SHP77 (cell line): ENCODE data around the gene PTPRH.
A peak's percentile ranks its signal among the peaks of the same experiment; 100 is the strongest.
"Not testable (repeated sequence)": the region's sequence is repeated elsewhere in the genome, so short reads cannot be mapped to it uniquely, and the experiment has no call there.

Experiments
- DNase-seq, 2 experiments: peaks; one replicate each; lab custom pipeline; 2025; lab: John Stamatoyannopoulos, UW

Gene PTPRH

GRCh38 chr19:55179606-55180484 lies 29.5 kb downstream of the PTPRH start, which contains the start of gene SYT5:
SYT5 (minus strand) TSS chr19:55180289; CDS start chr19:55179041, 1,248 bp downstream.
- DNase-seq = no peak

- DNase-seq = peak; percentile 85 to 89
These were observed 30.3 kb downstream of the PTPRH start for GRCh38 chr19:55178781-55179599.

GRCh38 chr19:55176076-55176475 lies 33.2 kb downstream of the PTPRH start:
- peak in 1 of 2 experiments; percentile 65 for DNase-seq

GRCh38 chr19:55175117-55175867 lies 34.0 kb downstream of the PTPRH start:
- DNase-seq = peak in 1 of 2 experiments; percentile 45

- DNase-seq = no peak
These were observed 34.7 kb downstream of the PTPRH start for GRCh38 chr19:55174425-55175116.

- DNase-seq = no peak
These were observed 35.4 kb downstream of the PTPRH start for GRCh38 chr19:55173714-55174409.

- DNase-seq = no peak
These were observed 36.1 kb downstream of the PTPRH start for GRCh38 chr19:55173186-55173713.

GRCh38 chr19:55172741-55173140 lies 36.6 kb downstream of the PTPRH start:
- no peak for DNase-seq

- not testable (repeated sequence) for DNase-seq
These were observed 37.0 kb downstream of the PTPRH start for GRCh38 chr19:55172318-55172717.

- no peak for DNase-seq
These were observed 37.9 kb downstream of the PTPRH start for GRCh38 chr19:55171440-55171839.

GRCh38 chr19:55169136-55169535 lies 40.2 kb downstream of the PTPRH start:
- no peak for DNase-seq

GRCh38 chr19:55166530-55167268 lies 42.6 kb downstream of the PTPRH start, which contains the start of gene DNAAF3:
DNAAF3 (minus strand) TSS chr19:55166613; CDS start chr19:55166413, 200 bp downstream.
- DNase-seq = peak; percentile 96 to 97

- peak; percentile 87 to 90 for DNase-seq
These were observed 43.3 kb downstream of the PTPRH start for GRCh38 chr19:55165952-55166529.

GRCh38 chr19:55161571-55162322 lies 47.6 kb downstream of the PTPRH start:
- DNase-seq = no peak

GRCh38 chr19:55160986-55161365 lies 48.3 kb downstream of the PTPRH start:
- DNase-seq = no peak

- peak; percentile 94 to 95 for DNase-seq
These were observed 48.9 kb downstream of the PTPRH start for GRCh38 chr19:55160128-55160985.
